ENCODE data around the gene FYCO1. TPM values are rescaled to one million over a fixed set of nuclear protein-coding genes. Genes with fewer than 3 reads are reported as not detected.

FYCO1 gene
- total and polyA plus RNA-seq, 7 experiments from 2014 or later = 0.95 to 27.5 (median 21.5) TPM

GRCh38 chr3:45976191-45977091, 19.2 kb downstream of the FYCO1 start:
- H3K4me1 Mint-ChIP-seq = peaks cover 33 to 91% (median 53%) of the 10 kb centered on the region in 7 donors
- peak in 7 of 9 donors; percentile 24 to 49 (median 34) for DNase-seq
- ATAC-seq = peak; percentile 62

GRCh38 chr3:45975686-45976085, 19.9 kb downstream of the FYCO1 start:
- H3K4me1 ChIP-seq (ENCODE audit: control insufficient read depth in 2 of 2, insufficient read depth in 2 of 2, low read length in 2 of 2) = peaks cover 36 to 98% of the 10 kb centered on the region in 2 donors
- peak overlapping the region; percentile 15 to 95 (median 79) for H3K27ac Mint-ChIP-seq
- ChIA-PET CTCF (interaction anchor here (1.1 to 3.9 kb wide), 3 partner anchors 37 to 102 kb away, joined by 4 to 29 read pairs (median 8); no protein-coding TSS in a partner anchor), POLR2A (interaction anchor here (0.6 to 3.5 kb wide), 4 partner anchors 8 to 93 kb away, joined by 4 to 14 read pairs (median 6); partner anchors contain the start of gene FYCO1)
- H3K36me3 ChIP-seq (ENCODE audit: control insufficient read depth in 2 of 3, insufficient read depth in 3 of 3, low read length in 3 of 3) = peaks cover 4 to 37% (median 6%) of the 10 kb centered on the region in 3 experiments
- ATAC-seq = no peak
- intact Hi-C loops (cut with micrococcal nuclease) = loop anchor here in 1 of 2 donors (1.0 to 2.0 kb wide), 4 partner anchors 20 to 103 kb away; partner anchors contain the start of gene FYCO1
- H3K27ac ChIP-seq (ENCODE audit: low read depth, low read length) = no peak overlapping the region
- peaks cover 17 to 68% (median 46%) of the 10 kb centered on the region in 5 donors for H3K36me3 Mint-ChIP-seq
- no peak for DNase-seq
- no peaks in the 10 kb centered on the region for H3K27me3 ChIP-seq (ENCODE audit: control insufficient read depth in 2 of 2, insufficient read depth in 2 of 2, low read length in 2 of 2)
- no peaks in the 10 kb centered on the region for H3K9me3 ChIP-seq (ENCODE audit: control insufficient read depth in 2 of 3, low read length in 3 of 3)
- no peaks in the 10 kb centered on the region for H3K27me3 Mint-ChIP-seq
- H3K4me3 Mint-ChIP-seq = peak overlapping the region; percentile 2 to 71 (median 58)
- H3K4me3 ChIP-seq (ENCODE audit: low read length) = no peak overlapping the region
- H3K9me3 Mint-ChIP-seq = peaks cover 0 to 3% (median 0%) of the 10 kb centered on the region in 11 donors
- peaks cover 33 to 89% (median 49%) of the 10 kb centered on the region in 7 donors for H3K4me1 Mint-ChIP-seq

More at GRCh38 chr3:45976191-45977091, 19.2 kb downstream of the FYCO1 start:
- Histone ChIP-seq H3K27ac (ENCODE audit: low read depth, low read length) (no peak overlapping the region), H3K4me1 (ENCODE audit: control insufficient read depth in 2 of 2, insufficient read depth in 2 of 2, low read length in 2 of 2) (peaks cover 36 to 99% of the 10 kb centered on the region in 2 donors), H3K4me3 (ENCODE audit: low read length) (no peak overlapping the region), H3K9me3 (ENCODE audit: control insufficient read depth in 2 of 3, low read length in 3 of 3) (no peaks in the 10 kb centered on the region), H3K36me3 (ENCODE audit: control insufficient read depth in 2 of 3, insufficient read depth in 3 of 3, low read length in 3 of 3) (peaks cover 4 to 44% (median 12%) of the 10 kb centered on the region in 3 experiments), H3K27me3 (ENCODE audit: control insufficient read depth in 2 of 2, insufficient read depth in 2 of 2, low read length in 2 of 2) (no peaks in the 10 kb centered on the region)
- intact Hi-C loops (cut with micrococcal nuclease) = loop anchor here in 1 of 2 donors (1.0 to 2.0 kb wide), 4 partner anchors 19 to 102 kb away; partner anchors contain the start of gene FYCO1
- Mint-ChIP-seq H3K9me3 (peaks cover 0 to 3% (median 0%) of the 10 kb centered on the region in 11 donors), H3K27me3 (no peaks in the 10 kb centered on the region), H3K27ac (peak overlapping the region; percentile 65 to 95 (median 81)), H3K4me3 (peak overlapping the region; percentile 54 to 79 (median 64)), H3K36me3 (peaks cover 17 to 69% (median 47%) of the 10 kb centered on the region in 5 donors)
- ChIA-PET CTCF (interaction anchor here (0.7 to 3.9 kb wide), 5 partner anchors 19 to 102 kb away, joined by 3 to 29 read pairs (median 4); no protein-coding TSS in a partner anchor), POLR2A (interaction anchor here (0.6 to 3.5 kb wide), 10 partner anchors 9 to 126 kb away, joined by 3 to 14 read pairs (median 4); partner anchors contain the start of gene FYCO1)

- DNase-seq (no peak), ATAC-seq (no peak)
- Mint-ChIP-seq H3K4me3 (no peak overlapping the region), H3K27ac (peak overlapping the region in 4 of 9 donors; percentile 41 to 81 (median 60)), H3K9me3 (peaks cover 0 to 3% (median 0%) of the 10 kb centered on the region in 11 donors), H3K27me3 (no peaks in the 10 kb centered on the region), H3K36me3 (peaks cover 24 to 74% (median 54%) of the 10 kb centered on the region in 5 donors), H3K4me1 (peaks cover 33 to 86% (median 47%) of the 10 kb centered on the region in 7 donors)
- peaks cover 8 to 38% (median 9%) of the 10 kb centered on the region in 3 experiments for H3K36me3 ChIP-seq (ENCODE audit: control insufficient read depth in 2 of 3, insufficient read depth in 3 of 3, low read length in 3 of 3)
- H3K27me3 ChIP-seq (ENCODE audit: control insufficient read depth in 2 of 2, insufficient read depth in 2 of 2, low read length in 2 of 2) = no peaks in the 10 kb centered on the region
- CTCF ChIA-PET = interaction anchor here (1.5 to 3.9 kb wide), 3 partner anchors 31 to 103 kb away, joined by 3 to 29 read pairs (median 5); partner anchors contain the start of gene CXCR6
- H3K9me3 ChIP-seq (ENCODE audit: control insufficient read depth in 2 of 3, low read length in 3 of 3) = no peaks in the 10 kb centered on the region
- no peak overlapping the region for H3K4me3 ChIP-seq (ENCODE audit: low read length)
- intact Hi-C loops (cut with micrococcal nuclease) = no loop called here
- no peak overlapping the region for H3K27ac ChIP-seq (ENCODE audit: low read depth, low read length)
- peaks cover 36 to 98% of the 10 kb centered on the region in 2 donors for H3K4me1 ChIP-seq (ENCODE audit: control insufficient read depth in 2 of 2, insufficient read depth in 2 of 2, low read length in 2 of 2)
- POLR2A ChIA-PET = interaction anchor here (3.5 kb wide), 1 partner anchor 21 kb away, joined by 14 read pairs; the partner anchor contains the start of gene FYCO1
Observed at GRCh38 chr3:45974686-45975085, 20.9 kb downstream of the FYCO1 start.

- CTCF ChIA-PET = interaction anchor here (0.7 to 1.8 kb wide), 2 partner anchors 34 to 961 kb away, joined by 3 to 5 read pairs; no protein-coding TSS in a partner anchor
- peak overlapping the region in 2 of 9 donors; percentile 37 to 84 for H3K27ac Mint-ChIP-seq
Observed at GRCh38 chr3:45972534-45973402, 22.9 kb downstream of the FYCO1 start.

GRCh38 chr3:45969953-45970352, 25.7 kb downstream of the FYCO1 start:
- Histone ChIP-seq H3K4me1 (ENCODE audit: control insufficient read depth in 2 of 2, insufficient read depth in 2 of 2, low read length in 2 of 2) (peaks cover 10 to 99% of the 10 kb centered on the region in 2 donors), H3K9me3 (ENCODE audit: control insufficient read depth in 2 of 3, low read length in 3 of 3) (no peaks in the 10 kb centered on the region), H3K4me3 (ENCODE audit: low read length) (no peak overlapping the region), H3K27ac (ENCODE audit: low read depth, low read length) (no peak overlapping the region), H3K27me3 (ENCODE audit: control insufficient read depth in 2 of 2, insufficient read depth in 2 of 2, low read length in 2 of 2) (no peaks in the 10 kb centered on the region), H3K36me3 (ENCODE audit: control insufficient read depth in 2 of 3, insufficient read depth in 3 of 3, low read length in 3 of 3) (peaks cover 13 to 75% (median 28%) of the 10 kb centered on the region in 3 experiments)
- H3K9me3 Mint-ChIP-seq = no peaks in the 10 kb centered on the region
- no peak overlapping the region for H3K4me3 Mint-ChIP-seq
- peaks cover 28 to 77% (median 59%) of the 10 kb centered on the region in 5 donors for H3K36me3 Mint-ChIP-seq
- ChIA-PET POLR2A (no interaction called here), CTCF (interaction anchor here (1.5 kb wide), 1 partner anchor 108 kb away, joined by 5 read pairs; no protein-coding TSS in a partner anchor)
- no peaks in the 10 kb centered on the region for H3K27me3 Mint-ChIP-seq
- intact Hi-C loops (cut with micrococcal nuclease) = no loop called here
- ATAC-seq = no peak
- peaks cover 10 to 82% (median 20%) of the 10 kb centered on the region in 7 donors for H3K4me1 Mint-ChIP-seq
- DNase-seq = no peak
- H3K27ac Mint-ChIP-seq = no peak overlapping the region

More at GRCh38 chr3:45972534-45973402, 22.9 kb downstream of the FYCO1 start:
- H3K4me3 Mint-ChIP-seq = peak overlapping the region in 1 of 10 donors; percentile 74
- H3K36me3 Mint-ChIP-seq = peaks cover 28 to 70% (median 59%) of the 10 kb centered on the region in 5 donors
- Histone ChIP-seq H3K9me3 (ENCODE audit: control insufficient read depth in 2 of 3, low read length in 3 of 3) (no peaks in the 10 kb centered on the region), H3K27ac (ENCODE audit: low read depth, low read length) (no peak overlapping the region), H3K36me3 (ENCODE audit: control insufficient read depth in 2 of 3, insufficient read depth in 3 of 3, low read length in 3 of 3) (peaks cover 9 to 51% (median 19%) of the 10 kb centered on the region in 3 experiments), H3K4me1 (ENCODE audit: control insufficient read depth in 2 of 2, insufficient read depth in 2 of 2, low read length in 2 of 2) (peaks cover 26 to 98% of the 10 kb centered on the region in 2 donors), H3K27me3 (ENCODE audit: control insufficient read depth in 2 of 2, insufficient read depth in 2 of 2, low read length in 2 of 2) (no peaks in the 10 kb centered on the region), H3K4me3 (ENCODE audit: low read length) (no peak overlapping the region)
- peaks cover 0 to 1% (median 0%) of the 10 kb centered on the region in 11 donors for H3K9me3 Mint-ChIP-seq
- peaks cover 25 to 85% (median 31%) of the 10 kb centered on the region in 7 donors for H3K4me1 Mint-ChIP-seq
- no peaks in the 10 kb centered on the region for H3K27me3 Mint-ChIP-seq
- POLR2A ChIA-PET = interaction anchor here (0.6 kb wide), 1 partner anchor 8 kb away, joined by 4 read pairs; no protein-coding TSS in a partner anchor
- ATAC-seq (peak; percentile 70), DNase-seq (no peak)
- intact Hi-C loops (cut with micrococcal nuclease) = no loop called here

Measured in naive thymus-derived CD4-positive, alpha-beta T cell (primary cell).